Amygdala (tissue), 56 donors: Measurements from ENCODE around the gene RERGL.
"Not testable (repeated sequence)": the region's sequence is repeated elsewhere in the genome, so short reads cannot be mapped to it uniquely, and the experiment has no call there.

Source experiments
- DNase-seq, 56 donors: peaks; one replicate each; lab custom pipeline; 2025; lab: John Stamatoyannopoulos, UW

Gene RERGL

GRCh38 chr12:18090093-18090492 lies at the start of gene RERGL:
TSS of gene RERGL (minus strand) at chr12:18090193. CDS start at chr12:18090140, 53 bp downstream.
- no peak for DNase-seq

- no peak for DNase-seq
Measured at GRCh38 chr12:18139254-18139653, 49.3 kb upstream of the RERGL start.

GRCh38 chr12:18135509-18135908 lies 45.5 kb upstream of the RERGL start:
- no peak for DNase-seq

GRCh38 chr12:18135086-18135485 lies 45.1 kb upstream of the RERGL start:
- DNase-seq, result no peak

- no peak for DNase-seq
Measured at GRCh38 chr12:18130851-18131250, 40.9 kb upstream of the RERGL start.

- DNase-seq, result no peak
Measured at GRCh38 chr12:18123707-18124106, 33.7 kb upstream of the RERGL start.

GRCh38 chr12:18120899-18121298 lies 30.9 kb upstream of the RERGL start:
- DNase-seq, result no peak

GRCh38 chr12:18108611-18109010 lies 18.6 kb upstream of the RERGL start:
- DNase-seq, result no peak

GRCh38 chr12:18103624-18104023 lies 13.6 kb upstream of the RERGL start:
- DNase-seq, result no peak

GRCh38 chr12:18101043-18101442 lies 11.1 kb upstream of the RERGL start:
- DNase-seq, result no peak

GRCh38 chr12:18084080-18084479 lies 5.9 kb downstream of the RERGL start:
- no peak for DNase-seq

GRCh38 chr12:18079541-18080246 lies 10.3 kb downstream of the RERGL start:
- DNase-seq, result no peak

- DNase-seq, result no peak
Measured at GRCh38 chr12:18074001-18074400, 16.0 kb downstream of the RERGL start.

GRCh38 chr12:18072723-18073122 lies 17.3 kb downstream of the RERGL start:
- DNase-seq, result no peak

- DNase-seq, result no peak
Measured at GRCh38 chr12:18071336-18071735, 18.7 kb downstream of the RERGL start.

- no peak for DNase-seq
Measured at GRCh38 chr12:18068355-18068754, 21.6 kb downstream of the RERGL start.

- no peak for DNase-seq
Measured at GRCh38 chr12:18066666-18067065, 23.3 kb downstream of the RERGL start.

GRCh38 chr12:18062867-18063266 lies 27.1 kb downstream of the RERGL start:
- DNase-seq, result not testable (repeated sequence)

- no peak for DNase-seq
Measured at GRCh38 chr12:18057051-18057450, 32.9 kb downstream of the RERGL start.

- no peak for DNase-seq
Measured at GRCh38 chr12:18054925-18055619, 34.9 kb downstream of the RERGL start.

GRCh38 chr12:18045446-18045992 lies 44.5 kb downstream of the RERGL start:
- no peak for DNase-seq
